SK-N-SH treated with all-trans-retinoic acid at 6 μM for 48 hours (cell line): ENCODE data around the gene PARP8.

Experiments
- ISL1 ChIP-seq: fragments of 250-450 bp; sonication (Bioruptor Pico); IDR thresholded peaks from 2 replicates; pipeline ENCODE4 v2.1.2; 2022; ENCODE audit warnings: mild to moderate bottlenecking, moderate library complexity
- SNAI2 ChIP-seq: fragments of 250-450 bp; sonication (Bioruptor Pico); IDR thresholded peaks from 2 replicates; pipeline ENCODE4 v1.5.0; 2020; ENCODE audit warnings: mild to moderate bottlenecking, moderate library complexity
- TOX ChIP-seq: fragments of 250-450 bp; sonication (Bioruptor Pico); IDR thresholded peaks from 2 replicates; pipeline ENCODE4 v1.8.0; 2021; ENCODE audit warnings: mild to moderate bottlenecking, moderate library complexity, borderline replicate concordance
- TSHZ2 ChIP-seq: fragments of 250-450 bp; sonication (Bioruptor Pico); IDR thresholded peaks from 2 replicates; pipeline ENCODE4 v1.5.0; 2020; ENCODE audit warnings: mild to moderate bottlenecking, moderate library complexity
- ZFP30 ChIP-seq: fragments of 450-650 bp; formaldehyde crosslinking; IDR thresholded peaks from 2 replicates; pipeline ENCODE4 v1.5.0; 2022; ENCODE audit warnings: mild to moderate bottlenecking, moderate library complexity
- ZNF565 ChIP-seq: fragments of 450-650 bp; formaldehyde crosslinking; conservative IDR thresholded peaks from 2 replicates; pipeline ENCODE4 v1.5.0; 2020; ENCODE audit warnings: low read depth, mild to moderate bottlenecking, moderate library complexity

- TF ChIP-seq ZFP30 (CRISPR knock-in tag): no peak
- TF ChIP-seq SNAI2 (CRISPR knock-in tag): no peak
- no peak for TF ChIP-seq TOX (CRISPR knock-in tag)
- no peak for TF ChIP-seq ISL1 (CRISPR knock-in tag)
- no peak for TF ChIP-seq ZNF565
- TF ChIP-seq TSHZ2 (CRISPR knock-in tag): no peak
Measured at GRCh38 chr5:50749181-50749580, 82.7 kb downstream of the PARP8 start.
